ENCODE results near the gene IDI2. TPM values are rescaled to one million over a fixed set of nuclear protein-coding genes. Genes with fewer than 3 reads are reported as not detected.
A peak's percentile ranks its signal among the peaks of the same experiment; 100 is the strongest.

The IDI2 gene
- total RNA-seq, 4 donors from 2014 or later: not detected

DNA sequence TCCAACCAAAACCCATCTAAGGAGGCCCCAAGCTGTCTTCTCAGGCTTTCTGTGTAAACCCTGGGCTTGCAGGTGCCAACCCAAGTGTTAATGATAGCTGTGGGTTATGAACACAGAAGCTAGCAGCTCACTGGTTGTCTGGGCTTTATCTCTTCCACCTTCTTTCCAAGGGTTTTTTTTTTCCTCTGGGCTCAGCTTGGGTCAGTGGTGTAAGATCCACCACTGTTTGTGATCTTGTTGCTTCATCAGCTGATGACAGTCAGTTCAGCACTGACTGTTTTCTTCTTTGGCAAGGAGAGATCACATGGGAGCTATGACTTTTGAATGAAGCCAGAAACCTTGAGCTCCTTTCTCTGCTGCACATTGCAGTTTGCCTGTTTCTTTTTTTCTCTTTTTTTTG is 32.8 kb downstream of the IDI2 start:
- Histone ChIP-seq H3K4me1 (peaks cover 11 to 24% (median 20%) of the 10 kb centered on the region in 4 donors), H3K36me3 (peaks cover 38 to 55% (median 48%) of the 10 kb centered on the region in 4 donors), H3K27ac (replicated peaks in 1 of 4) (no peak overlapping the region), H3K4me3 (no peak overlapping the region), H3K9me3 (no peaks in the 10 kb centered on the region), H3K27me3 (peaks cover 0 to 5% (median 0%) of the 10 kb centered on the region in 4 donors)
- intact Hi-C loops (cut with DNase I): no loop called here
- TF ChIP-seq POLR2AphosphoS5 (IDR thresholded peaks at IDR 0.05) (no peak), EP300 (IDR thresholded peaks at IDR 0.05) (no peak), POLR2A (IDR thresholded peaks at IDR 0.05; ENCODE audit: low read depth) (no peak)
- TF ChIP-seq, protein P1, sequence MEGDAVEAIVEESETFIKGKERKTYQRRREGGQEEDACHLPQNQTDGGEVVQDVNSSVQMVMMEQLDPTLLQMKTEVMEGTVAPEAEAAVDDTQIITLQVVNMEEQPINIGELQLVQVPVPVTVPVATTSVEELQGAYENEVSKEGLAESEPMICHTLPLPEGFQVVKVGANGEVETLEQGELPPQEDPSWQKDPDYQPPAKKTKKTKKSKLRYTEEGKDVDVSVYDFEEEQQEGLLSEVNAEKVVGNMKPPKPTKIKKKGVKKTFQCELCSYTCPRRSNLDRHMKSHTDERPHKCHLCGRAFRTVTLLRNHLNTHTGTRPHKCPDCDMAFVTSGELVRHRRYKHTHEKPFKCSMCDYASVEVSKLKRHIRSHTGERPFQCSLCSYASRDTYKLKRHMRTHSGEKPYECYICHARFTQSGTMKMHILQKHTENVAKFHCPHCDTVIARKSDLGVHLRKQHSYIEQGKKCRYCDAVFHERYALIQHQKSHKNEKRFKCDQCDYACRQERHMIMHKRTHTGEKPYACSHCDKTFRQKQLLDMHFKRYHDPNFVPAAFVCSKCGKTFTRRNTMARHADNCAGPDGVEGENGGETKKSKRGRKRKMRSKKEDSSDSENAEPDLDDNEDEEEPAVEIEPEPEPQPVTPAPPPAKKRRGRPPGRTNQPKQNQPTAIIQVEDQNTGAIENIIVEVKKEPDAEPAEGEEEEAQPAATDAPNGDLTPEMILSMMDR (IDR thresholded peaks at IDR 0.05): no peak
- no peak for DNase-seq (ENCODE audit: extremely low spot score)

DNA sequence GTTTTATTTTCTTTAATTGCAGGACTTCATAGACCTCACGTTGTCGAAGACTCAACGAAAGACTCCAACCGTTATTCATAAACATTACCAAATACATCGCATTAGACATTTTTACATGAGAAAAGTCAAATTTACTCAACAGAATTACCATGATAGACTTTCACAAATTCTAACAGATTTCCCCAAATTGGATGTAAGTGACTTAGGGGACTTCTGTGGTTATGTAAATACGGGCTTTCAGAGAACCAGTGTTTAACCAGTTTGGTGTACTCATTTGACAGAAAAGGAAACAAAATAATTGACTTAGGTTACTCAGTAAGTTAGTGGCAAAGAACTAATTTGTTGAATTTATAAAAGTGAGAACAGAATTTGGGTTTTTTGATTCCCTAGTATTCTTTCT is 33.2 kb downstream of the IDI2 start:
- no peak for TF ChIP-seq POLR2A (IDR thresholded peaks at IDR 0.05; ENCODE audit: low read depth)
- WGBS: 93% methylated on average over 6 of the region's 6 CpGs
- intact Hi-C loops (cut with DNase I): no loop called here
- H3K4me3 ChIP-seq: no peak overlapping the region
- peaks cover 0 to 5% (median 0%) of the 10 kb centered on the region in 4 donors for H3K27me3 ChIP-seq
- DNase-seq (ENCODE audit: extremely low spot score): no peak
- H3K36me3 ChIP-seq: peaks cover 34 to 51% (median 44%) of the 10 kb centered on the region in 4 donors
- peaks cover 13 to 26% (median 22%) of the 10 kb centered on the region in 4 donors for H3K4me1 ChIP-seq
- H3K9me3 ChIP-seq: no peaks in the 10 kb centered on the region
- no peak overlapping the region for H3K27ac ChIP-seq (replicated peaks in 1 of 4)

DNA sequence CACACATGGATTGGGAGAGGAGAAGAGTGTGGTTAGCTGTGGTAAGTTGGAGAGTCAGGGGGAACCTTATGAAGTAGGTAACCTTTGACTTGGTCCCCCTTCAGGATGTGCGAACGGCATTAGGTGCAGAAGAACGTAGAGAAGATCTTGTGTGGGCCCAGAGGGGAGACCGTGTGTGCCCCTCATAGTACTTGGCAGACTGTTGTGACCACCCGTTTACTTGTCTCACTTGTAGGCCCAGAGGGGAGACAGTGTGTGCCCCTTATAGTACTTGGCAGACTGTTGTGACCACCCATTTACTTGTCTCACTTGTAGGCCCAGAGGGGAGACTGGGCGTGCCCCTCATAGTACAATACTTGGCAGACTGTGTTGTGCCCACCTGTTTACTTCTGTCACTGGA is 34.9 kb downstream of the IDI2 start:
- no peak overlapping the region for H3K4me3 ChIP-seq
- peaks cover 18 to 35% (median 30%) of the 10 kb centered on the region in 4 donors for H3K4me1 ChIP-seq
- TF ChIP-seq POLR2A (IDR thresholded peaks at IDR 0.05; ENCODE audit: low read depth) (no peak), EP300 (IDR thresholded peaks at IDR 0.05) (no peak), POLR2AphosphoS5 (IDR thresholded peaks at IDR 0.05) (no peak)
- TF ChIP-seq, protein P1 (IDR thresholded peaks at IDR 0.05): no peak
- DNase-seq (ENCODE audit: extremely low spot score): no peak
- peaks cover 19 to 34% (median 27%) of the 10 kb centered on the region in 4 donors for H3K36me3 ChIP-seq
- intact Hi-C loops (cut with DNase I): no loop called here
- 89% methylated on average over 6 of the region's 6 CpGs for WGBS
- H3K27ac ChIP-seq (replicated peaks in 1 of 4): no peak overlapping the region
- H3K9me3 ChIP-seq: no peaks in the 10 kb centered on the region
- peaks cover 0 to 5% (median 0%) of the 10 kb centered on the region in 4 donors for H3K27me3 ChIP-seq

DNA sequence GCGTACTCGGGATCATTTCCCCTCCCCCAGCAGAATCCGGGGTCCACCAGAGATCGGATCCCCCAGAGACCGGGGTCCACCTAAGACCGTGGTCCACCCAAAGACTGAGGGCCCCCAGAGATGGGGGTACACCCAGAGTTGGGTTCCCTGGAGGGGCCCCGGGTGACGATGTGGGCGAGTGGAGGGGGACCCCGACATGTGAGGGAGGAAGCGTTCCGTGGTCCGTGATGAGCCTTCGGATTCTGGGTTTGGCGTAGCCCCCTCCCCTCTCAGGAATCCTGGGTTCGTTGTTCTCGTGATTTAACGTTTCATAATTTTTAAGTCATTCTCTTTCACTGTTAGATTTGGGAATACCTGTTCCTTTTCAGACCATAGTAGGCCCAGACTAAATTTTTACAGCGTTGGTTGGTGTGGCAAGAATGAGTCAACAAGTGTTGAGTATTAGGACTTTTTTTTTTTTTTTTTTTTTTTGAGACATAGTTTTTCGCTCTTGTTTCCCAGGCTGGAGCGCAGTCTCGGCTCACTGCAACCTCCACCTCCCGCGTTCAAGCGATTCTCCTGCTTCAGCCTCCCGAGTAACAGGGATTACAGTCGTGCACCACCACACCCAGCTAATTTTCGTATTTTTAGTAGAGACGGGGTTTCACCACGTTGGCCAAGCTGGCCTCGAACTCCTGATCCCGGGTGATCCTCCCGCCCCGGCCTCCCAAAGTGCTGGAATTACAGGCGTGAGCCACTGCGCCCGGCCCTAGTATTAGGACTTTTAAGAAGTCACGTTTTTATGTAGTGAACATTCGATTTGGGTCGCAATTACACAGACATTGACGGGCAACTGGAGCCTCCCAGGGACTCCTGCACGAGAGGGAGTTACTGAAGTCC is 36.8 kb downstream of the IDI2 start:
- peaks cover 18 to 35% (median 30%) of the 10 kb centered on the region in 4 donors for H3K4me1 ChIP-seq
- no peak for DNase-seq (ENCODE audit: extremely low spot score)
- 30% methylated on average over 42 of the region's 42 CpGs for WGBS
- intact Hi-C loops (cut with DNase I): loop anchor here (2.0 to 5.0 kb wide), 2 partner anchors 57 to 68 kb away; partner anchors contain the start of genes LARP4B and WDR37
- peaks cover 0 to 5% (median 0%) of the 10 kb centered on the region in 4 donors for H3K27me3 ChIP-seq
- H3K9me3 ChIP-seq: no peaks in the 10 kb centered on the region
- peak overlapping the region; percentile 90 to 95 (median 92) for H3K27ac ChIP-seq (replicated peaks in 1 of 4)
- peak overlapping the region; percentile 70 to 92 (median 89) for H3K4me3 ChIP-seq
- peaks cover 0 to 18% (median 11%) of the 10 kb centered on the region in 4 donors for H3K36me3 ChIP-seq
- no peak for TF ChIP-seq EP300 (IDR thresholded peaks at IDR 0.05)

DNA sequence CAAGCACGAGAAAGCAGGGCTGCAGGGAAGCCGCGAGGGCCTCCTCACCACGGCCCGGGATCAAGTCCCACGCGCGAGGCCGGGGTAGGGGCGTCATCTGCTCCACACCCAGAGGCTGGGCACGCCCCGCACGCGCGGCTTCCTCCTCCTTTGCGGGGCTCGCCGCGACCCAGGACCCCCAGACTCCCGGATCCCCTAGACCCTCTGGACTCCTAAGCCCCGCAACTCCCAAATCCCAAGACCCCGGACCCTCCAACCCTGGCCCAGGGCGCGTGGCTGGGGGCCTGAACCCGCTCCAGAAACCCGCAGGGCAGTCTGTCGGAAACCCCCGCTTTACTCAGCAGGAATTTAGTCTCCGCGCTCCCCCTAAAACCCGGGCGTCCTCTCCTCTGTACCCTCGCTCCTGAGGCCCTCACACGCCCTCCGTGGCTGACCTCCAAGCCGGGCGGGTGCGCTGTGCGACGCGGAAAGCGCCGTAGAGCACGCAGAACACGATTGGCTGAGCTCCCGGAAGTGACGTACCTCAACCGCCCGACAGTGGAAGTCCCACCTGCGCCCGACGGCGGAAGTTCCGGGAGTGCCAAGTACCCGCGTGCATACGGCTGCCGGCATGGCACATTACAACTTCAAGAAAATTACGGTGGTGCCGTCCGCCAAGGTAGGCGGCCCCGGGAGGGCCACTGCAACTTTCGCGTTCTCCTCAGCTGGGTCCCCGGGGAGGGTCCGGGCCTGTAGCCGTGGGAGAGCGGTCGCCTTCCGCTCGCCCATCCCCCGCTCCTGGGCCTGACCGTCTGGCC is 37.6 kb downstream of the IDI2 start, which contains the start of gene GTPBP4:
GTPBP4 (plus strand) TSS at position 565 of the 797 bp plus-strand sequence; CDS start at position 611, 46 bp downstream.
- 2% methylated on average over 20 of the region's 74 CpGs for whole genome bisulfite sequencing
- no peaks in the 10 kb centered on the region for H3K9me3 ChIP-seq

More for the DNA sequence above, 37.6 kb downstream of the IDI2 start, which contains the start of gene GTPBP4:
- H3K27me3 ChIP-seq: no peaks in the 10 kb centered on the region
- intact Hi-C loops (cut with DNase I): loop anchor here (2.0 to 5.0 kb wide), 2 partner anchors 56 to 69 kb away; partner anchors contain the start of genes LARP4B and WDR37
- peaks cover 18 to 35% (median 30%) of the 10 kb centered on the region in 4 donors for H3K4me1 ChIP-seq
- TF ChIP-seq EP300 (IDR thresholded peaks at IDR 0.05) (no peak), POLR2A (IDR thresholded peaks at IDR 0.05; ENCODE audit: low read depth) (peak; percentile 61), POLR2AphosphoS5 (IDR thresholded peaks at IDR 0.05) (peak; percentile 93 to 94)
- TF ChIP-seq, protein P1 (IDR thresholded peaks at IDR 0.05): peak in 1 of 3 experiments; percentile 32
- peak; percentile 100 for DNase-seq (ENCODE audit: extremely low spot score)
- H3K4me3 ChIP-seq: peak within 1 kb of the TSS; percentile 70 to 92 (median 89)
- H3K27ac ChIP-seq (replicated peaks in 1 of 4): peak within 1 kb of the TSS; percentile 90 to 95 (median 92)
- peaks cover 0 to 10% (median 4%) of the 10 kb centered on the region in 4 donors for H3K36me3 ChIP-seq
